HUDEP-2 (cell line): ENCODE measurements around the gene MAGI3.
"Not testable (repeated sequence)": the region's sequence is repeated elsewhere in the genome, so short reads cannot be mapped to it uniquely, and the experiment has no call there.

Source experiments
- DNase-seq, 76 experiments: peaks; one replicate each; lab custom pipeline; 2025; ENCODE audit not compliant: unreplicated experiment in 76 of 76; lab: John Stamatoyannopoulos, UW

Gene MAGI3

DNA sequence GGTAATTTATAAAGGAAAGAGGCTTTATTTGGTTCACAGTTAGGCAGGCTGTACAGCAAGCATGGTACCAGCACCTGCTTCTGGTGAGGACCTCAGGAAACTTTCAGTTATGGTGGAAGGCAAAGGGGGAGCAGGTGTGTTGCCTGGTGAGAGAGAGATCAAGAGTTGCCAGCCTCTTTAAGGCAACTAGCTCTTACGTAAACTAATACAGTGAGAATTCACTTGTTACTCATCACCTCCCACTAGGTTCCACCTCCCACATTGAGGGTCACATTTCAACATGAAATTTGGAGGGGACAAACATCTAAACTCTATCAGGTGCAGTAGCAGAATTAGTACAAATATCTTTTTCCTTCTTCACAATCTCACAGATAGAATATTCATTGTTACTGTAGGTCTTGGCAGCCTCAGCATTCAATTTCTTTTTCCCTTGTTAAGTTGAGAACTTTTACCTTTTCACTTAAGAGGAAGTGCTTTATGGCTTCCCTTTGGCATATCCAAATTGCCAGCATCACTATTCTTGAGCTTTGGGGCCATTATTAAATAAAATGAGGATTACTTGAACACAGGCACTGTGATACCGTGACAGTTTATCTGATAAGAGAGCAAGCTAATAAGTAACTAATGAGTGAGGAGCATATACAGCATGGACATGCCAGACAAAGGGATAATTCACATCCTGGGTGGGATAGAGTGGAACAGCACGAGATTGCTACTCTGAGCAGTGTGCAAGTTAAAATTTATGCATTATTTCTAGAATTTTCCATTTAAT is 48.4 kb downstream of the MAGI3 start:
- no peak for DNase-seq

DNA sequence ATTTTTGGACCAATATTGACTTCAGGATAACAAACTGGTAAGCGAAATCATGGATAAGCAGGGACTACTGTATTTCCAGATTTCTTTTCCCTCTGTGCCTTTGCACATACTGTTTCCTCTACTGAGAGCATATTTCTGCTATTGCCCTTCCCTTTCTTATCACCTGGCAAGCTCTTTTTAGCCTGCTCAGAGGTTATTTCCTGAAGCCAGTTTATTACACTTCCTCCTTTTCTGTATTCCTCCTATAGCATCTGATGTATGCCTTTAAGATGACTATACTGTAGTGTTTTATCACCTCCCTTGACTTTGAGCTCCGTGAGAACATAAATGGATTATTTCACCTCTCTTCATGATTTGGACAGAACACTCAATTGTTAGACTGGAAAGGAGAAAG is 49.0 kb downstream of the MAGI3 start:
- DNase-seq, result no peak

DNA sequence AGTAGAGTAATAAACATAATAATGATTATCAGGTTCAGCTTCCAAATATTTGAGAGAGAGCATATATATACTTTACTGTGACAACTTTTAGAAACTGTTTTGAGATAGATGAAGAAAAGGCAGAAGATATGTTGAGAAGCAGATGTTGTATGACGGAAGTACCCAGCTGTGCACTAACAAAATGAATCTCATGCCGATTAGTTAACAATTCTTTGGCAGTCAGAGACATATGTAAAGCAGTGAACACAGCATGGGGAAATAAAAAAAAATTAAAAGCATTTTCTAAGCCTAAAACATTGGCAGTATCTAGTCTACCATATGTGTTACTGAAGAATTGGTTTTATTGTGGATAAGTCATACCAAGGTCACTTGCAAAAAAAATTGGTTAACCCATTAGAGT is 51.8 kb downstream of the MAGI3 start:
- no peak for DNase-seq

DNA sequence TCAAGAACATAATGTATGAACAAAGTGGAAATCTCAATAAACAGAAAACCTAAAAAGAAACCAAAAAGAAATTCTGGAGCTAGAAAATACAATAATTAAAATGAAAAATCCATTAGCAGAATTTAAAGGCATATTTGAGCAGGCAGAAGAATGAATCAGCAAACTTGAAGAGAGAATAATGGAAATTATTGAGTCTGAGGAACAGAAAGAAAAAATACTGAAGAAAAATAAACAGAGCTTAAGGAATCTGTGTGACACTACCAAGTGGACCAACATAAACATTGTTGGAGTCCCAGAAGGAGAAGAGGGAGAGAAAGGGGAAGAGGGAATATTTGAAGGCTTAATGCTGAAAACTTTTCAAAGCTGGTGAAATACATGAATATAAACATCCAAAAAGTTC is 54.5 kb downstream of the MAGI3 start:
- no peak for DNase-seq

DNA sequence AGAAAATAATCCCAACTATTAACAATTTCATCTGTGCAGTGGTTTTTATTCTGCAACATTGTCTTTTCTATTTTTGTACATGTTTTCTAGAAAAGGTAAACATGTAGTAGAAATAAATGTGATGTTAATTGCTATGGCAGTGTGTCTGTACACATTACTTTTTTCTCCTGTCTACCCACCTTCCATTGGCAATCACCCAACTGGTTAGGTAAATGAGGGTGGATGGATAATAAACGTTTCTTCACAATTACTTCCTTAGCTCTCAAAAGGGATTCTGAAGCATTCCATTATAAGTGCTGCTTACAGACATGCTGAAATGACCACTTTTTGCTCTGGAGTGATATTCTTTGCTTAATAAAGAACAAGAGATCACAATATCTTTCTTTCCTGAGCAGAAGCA is 61.4 kb downstream of the MAGI3 start:
- DNase-seq, result no peak

DNA sequence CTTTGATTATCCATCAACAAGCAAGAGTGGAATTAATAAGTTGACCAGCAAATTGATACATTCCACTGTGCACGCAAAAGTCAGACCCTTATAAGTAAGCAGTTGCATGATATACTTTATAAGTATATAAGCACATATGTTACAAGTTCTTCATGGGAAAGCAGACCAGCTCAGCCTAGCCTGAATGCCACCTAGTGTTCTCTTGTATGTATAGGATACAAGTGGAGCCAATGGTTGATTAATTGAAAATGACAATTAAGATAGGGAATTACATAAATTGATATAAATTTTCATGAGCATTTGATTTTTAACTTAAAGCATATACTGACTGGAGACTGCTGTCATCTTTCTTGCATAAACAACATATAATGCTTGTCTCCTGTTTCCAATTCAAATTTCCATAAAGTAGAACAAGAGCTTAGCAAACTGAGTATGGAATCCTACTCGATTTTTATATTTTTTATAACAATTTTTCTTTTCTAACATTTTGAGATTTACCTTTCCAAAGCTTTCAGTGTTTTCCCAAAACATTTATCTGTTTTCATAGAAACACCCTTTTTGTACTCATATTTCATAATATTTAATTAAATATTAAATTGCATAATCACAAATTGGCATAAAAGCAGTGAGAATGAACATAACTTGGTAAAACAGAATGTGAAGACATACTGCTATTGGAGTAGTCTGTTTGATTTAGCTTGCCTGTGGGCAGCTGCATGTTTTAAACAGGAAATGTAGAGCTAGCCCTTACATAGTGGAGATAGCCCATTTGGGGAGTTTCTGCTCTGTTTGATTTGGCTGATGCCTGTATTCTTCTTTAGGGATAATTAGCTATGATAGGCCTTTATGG is 62.8 kb downstream of the MAGI3 start:
- DNase-seq, result peak in 21 of 76 experiments; percentile 0 to 39 (median 10)

DNA sequence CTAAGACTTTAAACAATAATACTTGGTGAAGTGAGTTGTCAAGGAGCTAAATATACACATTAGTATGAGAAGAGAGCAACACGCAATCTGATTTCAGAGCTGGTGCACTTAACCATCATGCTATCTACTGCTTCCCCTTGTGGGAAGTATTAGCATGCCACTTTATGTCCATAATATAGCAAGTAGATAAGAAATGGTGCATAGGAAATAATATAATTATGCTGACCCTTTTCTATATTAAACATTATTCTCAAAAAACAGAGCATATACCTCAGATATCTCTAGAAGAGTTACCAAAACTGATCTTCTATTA is 63.4 kb downstream of the MAGI3 start:
- DNase-seq, result no peak

DNA sequence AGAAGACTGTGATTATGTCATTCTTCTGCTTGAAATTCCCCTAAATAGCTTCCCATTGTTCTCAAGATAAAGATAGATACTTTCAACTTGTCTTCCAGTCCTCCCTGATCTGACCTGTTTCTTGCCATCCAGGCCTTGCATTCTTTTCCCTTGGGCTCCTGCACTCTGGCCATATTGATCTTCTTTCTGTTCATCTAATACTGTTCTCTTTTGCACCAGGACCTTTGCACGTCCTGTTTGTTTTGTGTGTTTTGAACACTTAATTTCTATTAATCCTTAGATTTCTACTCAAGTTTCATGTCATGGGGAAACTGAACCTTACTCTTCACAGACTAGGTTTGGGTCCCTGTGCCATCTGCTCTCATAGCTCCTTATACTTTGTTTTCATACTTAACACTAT is 65.1 kb downstream of the MAGI3 start:
- DNase-seq, result no peak

DNA sequence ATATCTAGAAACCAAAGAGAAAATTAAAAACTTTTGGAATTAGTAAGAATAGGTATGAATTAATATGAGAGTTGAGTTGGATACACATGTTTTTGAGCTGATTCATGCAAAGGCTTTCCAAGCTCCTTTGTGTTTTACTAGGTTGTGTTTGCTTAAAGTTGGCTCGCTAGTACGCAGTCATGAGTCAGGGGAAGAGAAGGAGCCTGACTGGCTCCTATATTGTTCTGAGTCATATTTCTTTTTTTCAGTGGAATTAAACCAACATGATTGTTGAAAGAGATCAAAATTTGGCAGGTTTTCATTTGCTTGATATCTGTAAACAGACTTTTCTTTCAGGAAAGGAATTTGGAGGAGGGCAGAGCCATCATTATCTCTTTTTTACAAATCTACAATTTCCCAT is 66.7 kb downstream of the MAGI3 start:
- DNase-seq, result peak in 39 of 76 experiments; percentile 1 to 83 (median 47)

DNA sequence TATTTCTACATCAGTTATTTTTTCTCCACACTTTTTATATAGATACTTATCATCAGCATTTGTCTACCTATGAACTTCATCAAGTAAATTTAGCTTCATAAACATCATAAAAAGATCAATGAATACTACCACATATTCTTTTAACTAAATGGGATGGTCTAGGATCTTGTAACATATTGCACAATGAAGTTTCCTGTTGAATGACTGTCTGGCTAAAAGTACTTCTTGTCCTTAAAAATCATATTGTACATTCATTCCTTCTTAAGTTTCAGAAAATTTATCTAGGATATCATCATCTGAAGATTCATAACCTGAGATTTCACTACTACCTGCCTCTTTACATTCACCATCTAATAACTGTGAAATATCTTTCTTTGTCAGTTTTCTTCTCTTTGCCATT is 69.0 kb downstream of the MAGI3 start:
- DNase-seq, result no peak

DNA sequence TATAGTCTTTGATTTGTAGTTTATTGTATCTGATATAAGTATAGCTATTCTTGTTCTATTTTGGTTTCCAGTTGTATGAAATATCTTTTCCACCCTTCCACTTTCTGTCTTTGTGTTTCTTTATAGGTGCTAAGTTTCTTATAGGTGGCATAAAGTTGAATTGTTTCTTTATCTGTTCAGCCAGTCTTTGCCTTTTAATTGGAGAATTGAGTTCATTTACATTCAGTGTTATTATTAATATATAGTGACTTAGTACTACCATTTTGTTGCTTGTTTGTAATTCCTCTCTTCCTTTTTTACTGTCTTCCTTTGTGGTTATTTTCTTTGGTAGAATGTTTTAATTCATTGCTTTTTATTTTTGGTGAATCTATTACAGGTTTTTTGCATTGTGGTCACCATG is 77.7 kb downstream of the MAGI3 start:
- no peak for DNase-seq

DNA sequence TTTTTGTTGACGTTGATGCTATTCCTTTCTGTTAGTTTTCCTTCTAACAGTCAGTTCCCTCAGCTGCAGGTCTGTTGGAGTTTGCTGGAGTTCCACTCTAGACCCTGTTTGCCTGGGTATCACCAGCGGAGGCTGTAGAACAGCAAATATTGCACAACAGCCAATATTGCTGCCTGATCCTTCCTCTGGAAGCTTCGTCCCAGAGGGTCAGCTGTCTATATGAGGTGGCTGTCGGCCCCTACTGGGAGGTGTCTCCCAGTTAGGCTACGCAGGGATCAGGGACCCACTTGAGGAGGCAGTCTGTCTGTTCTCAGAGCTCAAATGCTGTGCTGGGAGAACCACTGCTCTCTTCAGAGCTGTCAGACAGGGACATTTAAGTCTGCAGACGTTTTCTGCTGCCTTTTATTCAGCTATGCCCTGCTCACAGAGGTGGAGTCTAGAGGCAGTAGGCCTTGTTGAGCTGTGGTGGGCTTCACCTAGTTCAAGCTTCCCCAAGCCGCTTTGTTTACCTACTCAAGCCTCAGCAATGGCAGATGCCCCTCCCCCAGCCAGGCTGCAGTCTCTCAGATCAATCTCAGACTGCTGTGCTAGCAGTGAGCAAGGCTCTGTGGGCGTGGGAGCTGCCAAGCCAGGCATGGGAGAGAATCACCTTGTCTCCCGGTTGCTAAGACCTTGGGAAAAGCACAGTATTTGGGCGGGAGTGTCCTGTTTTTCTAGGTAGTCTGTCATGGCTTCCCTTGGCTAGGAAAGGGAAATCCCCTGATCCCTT is 88.3 kb downstream of the MAGI3 start:
- DNase-seq, result not testable (repeated sequence)

DNA sequence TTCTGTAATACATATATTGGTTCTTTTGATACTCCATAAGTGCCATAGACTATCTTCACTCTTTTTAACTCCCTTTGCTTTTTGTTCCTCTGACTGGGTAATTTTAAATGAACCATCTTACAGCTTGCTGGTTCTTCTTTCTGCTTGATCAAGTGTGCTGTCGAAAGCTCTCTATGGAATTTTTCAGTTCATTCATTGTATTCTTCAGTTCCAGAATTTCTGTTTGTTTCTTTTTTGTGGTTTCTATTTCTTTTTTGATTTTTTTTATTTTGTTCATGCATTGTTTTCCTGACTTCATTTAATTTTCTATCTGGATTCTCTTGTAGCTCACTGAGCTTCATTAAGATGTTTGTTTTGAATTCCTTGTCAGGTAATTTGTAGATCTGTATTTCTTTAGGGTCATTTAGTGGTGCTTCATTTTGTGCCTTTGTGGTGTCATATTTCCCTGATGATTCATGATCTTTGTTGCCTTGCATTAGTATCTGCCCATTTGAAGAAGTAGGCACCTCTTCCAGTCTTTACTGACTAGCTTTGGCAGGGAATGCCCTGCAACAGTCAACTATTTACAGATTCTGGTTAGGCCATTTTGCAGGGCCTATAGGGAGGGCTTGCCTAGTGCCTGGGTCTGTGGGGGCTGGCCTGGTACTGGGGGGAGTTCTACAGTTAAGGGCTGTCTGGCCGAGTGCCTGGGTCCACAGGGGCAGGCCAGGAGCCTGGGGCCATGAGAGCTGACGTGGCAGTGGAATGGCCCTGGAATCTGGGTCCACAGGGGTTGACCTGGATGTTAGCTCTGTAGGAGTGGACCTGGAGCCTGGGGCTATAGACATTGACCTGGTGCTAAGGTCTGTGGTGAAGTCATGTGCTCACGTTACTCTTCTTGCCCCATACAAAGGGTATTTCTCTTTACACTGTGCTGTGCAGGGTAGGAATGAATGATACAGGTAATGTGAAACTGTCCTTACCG is 89.7 kb downstream of the MAGI3 start:
- DNase-seq, result no peak

DNA sequence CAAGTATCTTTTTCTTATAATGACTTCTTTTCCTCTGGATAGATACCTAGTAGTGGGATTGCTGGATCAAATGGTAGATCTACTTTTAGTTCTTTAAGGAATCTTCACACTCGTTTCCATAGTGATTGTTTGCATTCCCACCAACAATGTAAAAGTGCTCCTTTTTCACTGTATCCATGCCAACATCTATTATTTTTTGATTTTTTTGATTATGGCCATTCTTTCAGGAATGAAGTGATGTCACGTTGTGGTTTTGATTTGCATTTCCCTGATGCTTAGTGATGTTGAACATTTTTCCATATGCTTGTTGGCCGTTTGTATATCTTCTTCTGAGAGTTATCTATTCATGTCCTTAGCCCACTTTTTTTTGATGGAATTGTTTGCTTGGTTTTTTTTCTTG is 94.8 kb downstream of the MAGI3 start:
- not testable (repeated sequence) for DNase-seq

DNA sequence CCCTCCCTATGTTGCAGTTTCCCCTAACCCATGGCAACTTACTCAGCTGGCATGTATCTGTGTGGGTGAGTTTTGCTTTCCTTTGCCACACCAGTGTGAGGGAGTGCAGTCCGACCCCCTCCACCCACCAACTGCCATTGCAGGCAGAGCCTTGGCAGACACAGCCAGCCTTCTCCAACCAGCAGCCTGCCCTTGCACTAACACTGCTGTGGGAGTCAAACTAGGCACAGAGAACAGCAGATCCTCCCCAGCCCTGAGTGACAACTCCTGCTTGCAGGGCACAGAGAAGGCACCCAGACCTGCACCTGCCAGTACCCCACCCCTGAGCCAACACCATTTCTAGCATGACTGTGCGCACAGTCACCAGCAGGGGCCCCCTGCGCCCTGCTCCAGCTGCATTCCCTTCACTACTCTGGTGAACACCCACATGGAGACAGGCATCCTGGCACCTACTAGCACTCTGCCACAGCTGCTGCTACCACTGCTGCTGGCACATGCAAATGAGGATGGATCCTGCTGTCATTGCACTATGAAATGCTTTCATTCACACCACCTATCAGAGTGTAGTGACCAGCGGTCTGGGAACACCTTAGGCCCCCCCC is 98.4 kb downstream of the MAGI3 start:
- DNase-seq, result no peak

DNA sequence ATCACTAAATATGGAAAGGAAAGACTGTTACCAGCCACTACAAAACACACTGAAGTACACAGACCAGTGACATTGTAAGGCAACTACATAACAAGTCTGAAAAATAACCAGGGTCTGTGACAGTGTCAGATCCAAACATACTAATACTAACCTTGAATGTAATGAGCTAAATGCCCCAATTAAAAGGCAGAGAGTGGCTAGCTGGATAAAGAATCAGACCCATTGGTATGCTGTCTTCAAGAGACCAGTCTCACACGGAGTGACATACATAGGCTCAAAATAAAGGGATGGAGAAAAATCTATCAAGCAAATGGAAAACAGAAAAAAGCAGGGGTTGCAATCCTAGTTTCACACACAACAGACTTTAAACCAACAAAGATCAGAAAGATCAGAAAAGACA is 100.1 kb downstream of the MAGI3 start:
- DNase-seq, result no peak

DNA sequence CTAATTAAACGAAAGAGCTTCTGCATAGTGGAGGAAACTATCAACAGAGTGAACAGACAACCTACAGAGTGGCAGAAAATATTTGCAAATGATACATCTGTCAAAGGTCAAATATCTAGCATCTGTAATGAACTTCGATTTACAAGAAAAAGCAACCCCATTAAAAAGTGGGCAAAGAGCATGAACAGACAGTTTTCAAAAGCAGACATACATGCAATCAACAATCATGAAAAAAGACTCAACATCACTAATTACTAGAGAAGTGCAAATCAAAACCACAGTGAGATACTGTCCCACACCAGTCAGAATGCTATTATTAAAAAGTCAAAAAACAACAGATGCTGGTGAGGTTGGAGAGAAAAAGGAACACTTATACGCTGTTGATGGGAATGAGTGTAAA is 103.2 kb downstream of the MAGI3 start:
- DNase-seq, result no peak

DNA sequence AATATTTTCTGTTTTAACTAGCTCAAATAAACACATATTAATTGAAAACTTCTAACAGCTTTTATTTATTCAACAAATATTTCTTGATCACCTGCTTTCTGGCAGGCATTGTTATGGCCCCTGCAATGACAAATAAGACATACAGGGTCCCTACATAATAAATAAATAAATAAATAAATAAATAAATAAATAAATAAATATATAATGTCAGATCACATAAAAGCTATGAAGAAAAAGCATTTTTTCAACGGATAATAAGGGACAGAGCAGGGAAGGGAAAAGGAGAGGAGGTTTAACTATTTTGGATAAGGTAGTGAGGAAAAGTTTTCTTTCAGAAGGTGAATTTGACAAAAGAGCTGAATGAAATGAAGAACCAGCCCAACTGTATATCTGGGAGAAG is 115.0 kb downstream of the MAGI3 start:
- no peak for DNase-seq

DNA sequence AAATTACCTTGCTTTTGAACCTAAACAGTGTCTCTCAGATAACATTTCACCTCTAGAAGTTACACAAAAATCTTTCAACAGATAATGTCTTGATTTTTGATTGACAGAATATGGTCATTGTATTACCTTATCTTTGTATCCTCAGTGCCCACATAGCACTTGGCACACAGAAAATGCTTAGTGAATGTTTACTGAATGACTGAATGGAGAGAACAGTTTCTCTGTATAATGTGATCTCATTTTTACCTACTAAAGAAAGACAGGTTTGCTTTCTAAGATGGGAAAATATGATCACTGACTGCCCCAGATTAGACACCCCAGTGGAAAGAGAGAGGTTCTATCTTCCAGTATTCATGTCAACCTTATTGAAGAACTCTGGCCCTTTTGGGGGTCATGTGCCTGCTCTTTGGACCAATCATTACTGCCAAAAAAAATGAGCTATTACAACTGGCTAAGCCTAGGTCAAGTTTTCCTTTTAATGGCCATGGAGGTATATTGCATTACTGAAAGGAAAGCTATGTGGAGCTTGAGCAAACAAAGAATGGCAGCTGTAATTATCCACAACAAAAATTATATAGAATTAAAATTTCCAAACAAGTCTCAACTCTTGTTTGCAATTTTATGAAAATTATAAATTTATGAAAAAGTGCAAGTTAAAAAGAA is 117.4 kb downstream of the MAGI3 start:
- DNase-seq, result no peak
